Right lobe of liver (tissue), 4 donors: ENCODE data around the gene RPS6KA2.

Experiments
- POLR2A ChIP-seq: fragments of 450-650 bp; IDR thresholded peaks from one replicate; pipeline ENCODE4 v1.6.1; 2017; ENCODE audit warnings: antibody characterized with exemption, mild to moderate bottlenecking
- TF ChIP-seq, protein P1 (sequence below), 4 donors: fragments of 200-600 bp in 3 of 4; fragments of 450-650 bp in 1 of 4; IDR thresholded peaks; one replicate each; pipeline versions ENCODE4 v1.5.1 to v1.8.0; 2016 to 2022; ENCODE audit warnings: antibody characterized with exemption in 4 of 4, mild to moderate bottlenecking in 2 of 4
- donor health status: DM: no; HTN: no; CAD: no.
- donor health status: DM: no; HTN: no; CAD: no.
- donor health status: DM: no; HTN: yes; CAD: no.

DNA sequence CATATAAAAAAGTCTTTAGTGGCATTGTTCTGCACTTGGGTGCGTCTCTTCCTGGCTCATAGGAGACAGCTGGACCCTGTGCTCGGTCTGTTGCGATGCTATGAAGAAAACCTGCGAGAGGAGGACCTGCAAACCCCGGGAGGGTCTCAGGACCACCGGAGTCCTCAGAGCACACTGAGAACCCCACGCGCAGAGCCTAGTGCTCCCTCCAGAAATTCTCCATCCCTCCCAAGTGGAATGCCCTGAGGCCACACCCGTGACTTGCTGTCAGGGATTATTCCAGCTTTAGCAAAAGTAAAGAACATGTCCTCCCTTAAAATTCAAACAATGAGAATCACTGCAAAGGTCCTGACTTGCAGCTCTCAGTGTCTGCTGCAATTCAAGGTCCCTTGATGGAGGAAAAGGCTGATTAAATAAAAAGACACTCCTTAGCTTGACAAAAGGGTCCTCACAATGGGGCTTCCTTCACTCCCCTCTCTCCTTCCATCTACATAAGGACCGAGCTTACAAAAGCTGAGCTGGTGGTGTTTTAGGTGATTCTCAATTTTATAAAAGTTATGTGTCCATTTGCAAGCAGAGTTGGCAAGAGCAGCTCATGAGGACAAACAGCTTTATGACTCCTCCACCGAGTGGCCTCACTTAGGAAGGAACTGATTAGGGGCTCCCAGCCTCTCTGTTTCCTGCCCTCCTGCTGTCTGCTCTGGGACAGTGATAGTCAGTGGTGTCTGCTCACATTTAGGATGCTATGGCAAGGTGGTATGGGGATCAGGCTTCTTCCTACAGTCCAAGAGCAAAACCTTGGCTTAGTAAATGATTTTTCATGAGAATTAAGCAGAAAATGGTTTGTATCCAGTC, 137.5 kb downstream of the RPS6KA2 start:
- TF ChIP-seq, protein P1, sequence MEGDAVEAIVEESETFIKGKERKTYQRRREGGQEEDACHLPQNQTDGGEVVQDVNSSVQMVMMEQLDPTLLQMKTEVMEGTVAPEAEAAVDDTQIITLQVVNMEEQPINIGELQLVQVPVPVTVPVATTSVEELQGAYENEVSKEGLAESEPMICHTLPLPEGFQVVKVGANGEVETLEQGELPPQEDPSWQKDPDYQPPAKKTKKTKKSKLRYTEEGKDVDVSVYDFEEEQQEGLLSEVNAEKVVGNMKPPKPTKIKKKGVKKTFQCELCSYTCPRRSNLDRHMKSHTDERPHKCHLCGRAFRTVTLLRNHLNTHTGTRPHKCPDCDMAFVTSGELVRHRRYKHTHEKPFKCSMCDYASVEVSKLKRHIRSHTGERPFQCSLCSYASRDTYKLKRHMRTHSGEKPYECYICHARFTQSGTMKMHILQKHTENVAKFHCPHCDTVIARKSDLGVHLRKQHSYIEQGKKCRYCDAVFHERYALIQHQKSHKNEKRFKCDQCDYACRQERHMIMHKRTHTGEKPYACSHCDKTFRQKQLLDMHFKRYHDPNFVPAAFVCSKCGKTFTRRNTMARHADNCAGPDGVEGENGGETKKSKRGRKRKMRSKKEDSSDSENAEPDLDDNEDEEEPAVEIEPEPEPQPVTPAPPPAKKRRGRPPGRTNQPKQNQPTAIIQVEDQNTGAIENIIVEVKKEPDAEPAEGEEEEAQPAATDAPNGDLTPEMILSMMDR (IDR thresholded peaks at IDR 0.05) = no peak
- no peak for TF ChIP-seq POLR2A
